ENCODE measurements around the gene PTPRT. TPM values are rescaled to one million over a fixed set of nuclear protein-coding genes. Genes with fewer than 3 reads are reported as not detected.

Gene PTPRT
- total and polyA plus RNA-seq, 10 of the 15 experiments (the other 5 are each of a cell fraction or from before 2014, with no cell fraction given), result not detected

GRCh38 chr20:43065299-43065698 is 124.4 kb downstream of the PTPRT start:
- ChIA-PET RAD21 (ENCODE audit: unreplicated experiment) (no interaction called here), POLR2A (no interaction called here), CTCF (interaction anchor here (1.6 kb wide), 1 partner anchor 110 kb away, joined by 3 read pairs; no protein-coding TSS in a partner anchor), SMC1A (ENCODE audit: uncharacterized antibody, unreplicated experiment) (interaction anchor here (0.6 kb wide), 1 partner anchor 23 kb away, joined by 3 read pairs; no protein-coding TSS in a partner anchor)
- no TSS peak for BruUV-seq (replicated peaks)
- Histone ChIP-seq H3K27me3 (replicated peaks in 1 of 2; ENCODE audit: control insufficient read depth in 2 of 2, insufficient read depth in 2 of 2, low read length in 1 of 2) (no peaks in the 10 kb centered on the region; a peak in 1 of 4 replicates), H3K4me2 (ENCODE audit: control insufficient read depth, insufficient read depth) (no peak overlapping the region), H3K36me3 (ENCODE audit: control insufficient read depth in 2 of 2, insufficient read depth in 2 of 2, low read length in 1 of 2) (no peaks in the 10 kb centered on the region), H3K27ac (ENCODE audit: control insufficient read depth, insufficient read depth) (no peak overlapping the region), H2AFZ (ENCODE audit: control insufficient read depth, low read depth, low read length) (no peak overlapping the region), H3K9me3 (replicated peaks; ENCODE audit: control insufficient read depth, insufficient read depth, low read length) (no peaks in the 10 kb centered on the region), H3K4me1 (ENCODE audit: control insufficient read depth, insufficient read depth, low read length) (no peaks in the 10 kb centered on the region), H3K79me2 (ENCODE audit: control insufficient read depth, insufficient read depth, low read length) (no peaks in the 10 kb centered on the region), H4K20me1 (ENCODE audit: control insufficient read depth, insufficient read depth) (no peaks in the 10 kb centered on the region), H3K9ac (ENCODE audit: control insufficient read depth, insufficient read depth, low read length) (no peak overlapping the region), H3K4me3 (no peak overlapping the region)
- TF ChIP-seq, protein P1, sequence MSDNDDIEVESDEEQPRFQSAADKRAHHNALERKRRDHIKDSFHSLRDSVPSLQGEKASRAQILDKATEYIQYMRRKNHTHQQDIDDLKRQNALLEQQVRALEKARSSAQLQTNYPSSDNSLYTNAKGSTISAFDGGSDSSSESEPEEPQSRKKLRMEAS (IDR thresholded peaks at IDR 0.05; ENCODE audit: low read depth, low read length), result no peak
- TF ChIP-seq TCF12 (IDR thresholded peaks at IDR 0.05; ENCODE audit: low read depth, low read length), result no peak
- no peak for TF ChIP-seq ZNF24 (IDR thresholded peaks at IDR 0.05)
- TF ChIP-seq NR2C2 (IDR thresholded peaks at IDR 0.05; ENCODE audit: borderline replicate concordance, control insufficient read depth, insufficient read length, low read depth), result no peak
- no peak for TF ChIP-seq PRDM15 (CRISPR knock-in tag; IDR thresholded peaks at IDR 0.05)
- no peak for TF ChIP-seq EP300 (IDR thresholded peaks at IDR 0.05; ENCODE audit: borderline replicate concordance in 1 of 2, control insufficient read depth in 1 of 2, low read depth in 2 of 2, low read length in 2 of 2)
- no peak for TF ChIP-seq SREBF1 (IDR thresholded peaks at IDR 0.05; ENCODE audit: low read length)
- TF ChIP-seq BCL3 (IDR thresholded peaks at IDR 0.05; ENCODE audit: borderline replicate concordance, insufficient read depth, low read depth, low read length, poor library complexity, severe bottlenecking), result no peak
- no peak for TF ChIP-seq FOS (IDR thresholded peaks at IDR 0.05; ENCODE audit: borderline replicate concordance, extremely low read depth, insufficient read length)
- no peak for TF ChIP-seq NR2C1 (IDR thresholded peaks at IDR 0.05)
- TF ChIP-seq, protein P2, sequence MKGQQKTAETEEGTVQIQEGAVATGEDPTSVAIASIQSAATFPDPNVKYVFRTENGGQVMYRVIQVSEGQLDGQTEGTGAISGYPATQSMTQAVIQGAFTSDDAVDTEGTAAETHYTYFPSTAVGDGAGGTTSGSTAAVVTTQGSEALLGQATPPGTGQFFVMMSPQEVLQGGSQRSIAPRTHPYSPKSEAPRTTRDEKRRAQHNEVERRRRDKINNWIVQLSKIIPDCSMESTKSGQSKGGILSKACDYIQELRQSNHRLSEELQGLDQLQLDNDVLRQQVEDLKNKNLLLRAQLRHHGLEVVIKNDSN (IDR thresholded peaks at IDR 0.05; ENCODE audit: borderline replicate concordance, extremely low read length, insufficient read depth, low read depth, low read length), result no peak
- intact Hi-C loops (cut with micrococcal nuclease; ENCODE audit: unreplicated experiment), result no loop called here
- ATAC-seq (no peak), FAIRE-seq (no peak), DNase-seq (ENCODE audit: low read depth, low spot score) (no peak)
- in situ Hi-C loops (cut with MboI), result no loop called here
